IPS-15b (cell line): ENCODE results near the gene TAF5L.
"Not testable (repeated sequence)": the region's sequence is repeated elsewhere in the genome, so short reads cannot be mapped to it uniquely, and the experiment has no call there.

ENCODE experiments used
- H3K27me3 ChIP-seq: one replicate; pipeline ENCODE4 v1.6.1; 2013; ENCODE audit warnings: low read length; ENCODE audit not compliant: control insufficient read depth, insufficient read depth
- H3K36me3 ChIP-seq: one replicate; pipeline ENCODE4 v1.6.1; 2013; ENCODE audit warnings: low read length; ENCODE audit not compliant: control insufficient read depth, insufficient read depth
- H3K4me1 ChIP-seq: one replicate; pipeline ENCODE4 v1.6.1; 2013; ENCODE audit warnings: mild to moderate bottlenecking, low read length; ENCODE audit not compliant: control insufficient read depth, insufficient read depth
- H3K4me3 ChIP-seq: one replicate; pipeline ENCODE4 v1.5.1; 2013; ENCODE audit warnings: low read depth, low read length
- H3K9ac ChIP-seq: one replicate; pipeline ENCODE4 v1.6.1; 2013; ENCODE audit warnings: low read depth, mild to moderate bottlenecking, low read length
- H3K9me3 ChIP-seq: one replicate; pipeline ENCODE4 v1.6.1; 2013; ENCODE audit warnings: mild to moderate bottlenecking, low read length; ENCODE audit not compliant: control insufficient read depth, insufficient read depth

TAF5L gene

GRCh38 chr1:229596925-229597699 is 28.8 kb downstream of the TAF5L start:
- Histone ChIP-seq H3K4me1 (no peaks in the 10 kb centered on the region), H3K9me3 (no peaks in the 10 kb centered on the region), H3K27me3 (no peaks in the 10 kb centered on the region), H3K9ac (no peak overlapping the region), H3K36me3 (peaks cover 2% of the 10 kb centered on the region), H3K4me3 (no peak overlapping the region)

- H3K9me3 ChIP-seq, H3K27me3 ChIP-seq, H3K36me3 ChIP-seq, H3K9ac ChIP-seq, H3K4me3 ChIP-seq, H3K4me1 ChIP-seq: not testable (repeated sequence)
These were observed 30.0 kb downstream of the TAF5L start for GRCh38 chr1:229595876-229596275.

- Histone ChIP-seq H3K9ac (no peak overlapping the region), H3K9me3 (no peaks in the 10 kb centered on the region), H3K27me3 (no peaks in the 10 kb centered on the region), H3K36me3 (peaks cover 2% of the 10 kb centered on the region), H3K4me1 (no peaks in the 10 kb centered on the region), H3K4me3 (no peak overlapping the region)
These were observed 31.5 kb downstream of the TAF5L start for GRCh38 chr1:229594227-229595008.

GRCh38 chr1:229593800-229594199 is 32.1 kb downstream of the TAF5L start:
- H3K4me1 ChIP-seq = no peaks in the 10 kb centered on the region
- H3K9ac ChIP-seq = no peak overlapping the region
- no peak overlapping the region for H3K4me3 ChIP-seq
- H3K9me3 ChIP-seq = no peaks in the 10 kb centered on the region
- peaks cover 2% of the 10 kb centered on the region for H3K36me3 ChIP-seq
- H3K27me3 ChIP-seq = no peaks in the 10 kb centered on the region

- Histone ChIP-seq H3K4me1 (no peaks in the 10 kb centered on the region), H3K27me3 (no peaks in the 10 kb centered on the region), H3K9me3 (no peaks in the 10 kb centered on the region), H3K9ac (no peak overlapping the region), H3K36me3 (peaks cover 2% of the 10 kb centered on the region), H3K4me3 (no peak overlapping the region)
These were observed 35.8 kb downstream of the TAF5L start for GRCh38 chr1:229590119-229590518.

GRCh38 chr1:229585338-229585737 is 40.6 kb downstream of the TAF5L start:
- H3K4me3 ChIP-seq = no peak overlapping the region
- no peaks in the 10 kb centered on the region for H3K9me3 ChIP-seq
- H3K9ac ChIP-seq = no peak overlapping the region
- H3K4me1 ChIP-seq = no peaks in the 10 kb centered on the region
- no peaks in the 10 kb centered on the region for H3K36me3 ChIP-seq
- no peaks in the 10 kb centered on the region for H3K27me3 ChIP-seq

GRCh38 chr1:229582715-229583114 is 43.2 kb downstream of the TAF5L start:
- no peaks in the 10 kb centered on the region for H3K36me3 ChIP-seq
- H3K9me3 ChIP-seq = no peaks in the 10 kb centered on the region
- peaks cover 4% of the 10 kb centered on the region for H3K4me1 ChIP-seq
- no peak overlapping the region for H3K9ac ChIP-seq
- no peaks in the 10 kb centered on the region for H3K27me3 ChIP-seq
- no peak overlapping the region for H3K4me3 ChIP-seq

GRCh38 chr1:229582011-229582694 is 43.8 kb downstream of the TAF5L start:
- H3K9me3 ChIP-seq = no peaks in the 10 kb centered on the region
- no peaks in the 10 kb centered on the region for H3K27me3 ChIP-seq
- H3K4me3 ChIP-seq = no peak overlapping the region
- no peaks in the 10 kb centered on the region for H3K36me3 ChIP-seq
- H3K9ac ChIP-seq = no peak overlapping the region
- peaks cover 4% of the 10 kb centered on the region for H3K4me1 ChIP-seq

- Histone ChIP-seq H3K36me3 (no peaks in the 10 kb centered on the region), H3K4me1 (peaks cover 4% of the 10 kb centered on the region), H3K9me3 (no peaks in the 10 kb centered on the region), H3K27me3 (no peaks in the 10 kb centered on the region), H3K4me3 (no peak overlapping the region), H3K9ac (no peak overlapping the region)
These were observed 44.4 kb downstream of the TAF5L start for GRCh38 chr1:229581485-229581884.

- H3K9ac ChIP-seq = no peak overlapping the region
- peaks cover 4% of the 10 kb centered on the region for H3K4me1 ChIP-seq
- H3K9me3 ChIP-seq = no peaks in the 10 kb centered on the region
- no peaks in the 10 kb centered on the region for H3K36me3 ChIP-seq
- no peaks in the 10 kb centered on the region for H3K27me3 ChIP-seq
- H3K4me3 ChIP-seq = no peak overlapping the region
These were observed 46.8 kb downstream of the TAF5L start for GRCh38 chr1:229579059-229579673.

- Histone ChIP-seq H3K9me3 (no peaks in the 10 kb centered on the region), H3K9ac (no peak overlapping the region), H3K4me3 (no peak overlapping the region), H3K27me3 (no peaks in the 10 kb centered on the region), H3K4me1 (peaks cover 4% of the 10 kb centered on the region), H3K36me3 (no peaks in the 10 kb centered on the region)
These were observed 47.5 kb downstream of the TAF5L start for GRCh38 chr1:229578168-229579058.
